GM21515 (cell line): Measurements from ENCODE around the gene PRPF40A.
A peak's percentile ranks its signal among the peaks of the same experiment; 100 is the strongest.

Experiments used
- ATAC-seq: cut with Tn5 transposase; IDR thresholded peaks from one replicate; pipeline ENCODE4 v1.9.1; 2021; ENCODE audit not compliant: unreplicated experiment

The PRPF40A gene

DNA sequence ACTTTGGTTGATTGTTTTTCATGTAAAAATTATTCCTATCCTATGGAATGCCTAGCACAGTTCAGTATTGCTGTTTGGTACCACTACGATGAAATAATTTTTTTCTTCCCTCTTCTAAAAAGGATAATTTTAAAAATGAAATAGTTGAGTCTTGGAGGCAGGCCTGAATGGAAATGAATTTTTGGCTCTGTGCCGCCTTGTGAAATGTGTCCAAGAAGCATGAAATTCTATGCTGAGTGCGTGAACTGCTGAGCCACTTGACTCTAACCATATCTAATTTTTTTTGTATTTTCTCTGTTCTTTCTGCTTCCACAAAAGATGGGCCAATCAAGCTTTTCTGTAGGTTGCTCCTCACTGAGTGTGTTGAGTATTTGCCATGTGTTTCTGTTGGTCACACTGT lies 95.0 kb downstream of the PRPF40A start:
- no peak for ATAC-seq

DNA sequence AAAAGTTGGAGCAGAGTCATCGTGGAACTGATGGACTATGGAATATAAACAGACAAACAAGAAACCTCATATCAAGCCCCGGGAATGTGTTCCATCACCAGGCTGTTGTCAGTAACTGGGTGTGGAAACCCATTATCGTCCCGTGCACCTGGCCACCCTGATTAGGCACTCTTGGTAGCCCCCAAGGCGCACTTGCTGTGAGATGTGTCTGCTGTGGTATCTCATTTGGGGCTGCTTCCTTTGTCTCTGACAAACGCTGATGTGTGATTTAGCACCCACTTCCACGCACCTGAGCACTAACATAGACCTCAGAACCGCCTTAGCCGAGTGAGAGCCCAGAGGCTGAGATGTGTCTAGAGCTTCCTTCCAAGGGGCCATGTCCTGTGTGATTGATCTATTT lies 96.3 kb downstream of the PRPF40A start:
- no peak for ATAC-seq

DNA sequence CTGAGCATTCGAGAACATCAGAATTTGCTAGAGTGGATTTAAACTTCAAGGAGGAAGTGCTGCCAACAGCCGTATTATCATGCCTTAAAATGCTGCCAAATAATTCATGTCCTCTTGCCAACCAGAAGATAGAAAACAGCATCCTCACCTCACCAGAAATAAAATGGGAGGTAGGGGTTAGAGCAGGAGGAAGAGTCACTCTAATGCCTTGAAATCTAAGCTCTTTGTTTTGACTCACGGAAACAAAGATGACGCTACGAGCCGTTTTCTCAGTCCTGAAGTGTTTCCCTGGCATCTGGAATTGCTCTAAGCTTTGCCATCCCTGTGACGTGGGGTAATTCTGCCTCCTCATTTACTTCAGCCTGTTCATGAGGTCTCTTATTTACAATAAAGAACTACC lies 97.1 kb downstream of the PRPF40A start:
- ATAC-seq = no peak

DNA sequence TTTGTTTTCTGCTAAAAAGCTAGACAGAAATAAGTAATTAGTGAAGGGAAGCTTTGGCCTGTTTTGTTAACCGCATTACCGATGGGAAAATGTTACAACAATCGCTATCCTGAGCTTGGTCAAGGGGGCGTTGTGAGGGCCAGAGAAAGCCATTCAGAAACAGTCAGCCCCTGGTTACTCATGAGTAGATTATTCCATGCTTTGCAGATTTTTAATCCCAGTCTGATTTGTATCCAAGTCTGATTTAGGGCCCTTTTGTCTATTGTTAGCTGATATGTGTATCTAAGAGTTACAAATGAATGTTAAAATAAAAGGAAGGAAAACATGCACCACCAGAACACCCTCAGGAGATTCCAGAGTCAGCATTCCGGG lies 99.1 kb downstream of the PRPF40A start:
- ATAC-seq = no peak

DNA sequence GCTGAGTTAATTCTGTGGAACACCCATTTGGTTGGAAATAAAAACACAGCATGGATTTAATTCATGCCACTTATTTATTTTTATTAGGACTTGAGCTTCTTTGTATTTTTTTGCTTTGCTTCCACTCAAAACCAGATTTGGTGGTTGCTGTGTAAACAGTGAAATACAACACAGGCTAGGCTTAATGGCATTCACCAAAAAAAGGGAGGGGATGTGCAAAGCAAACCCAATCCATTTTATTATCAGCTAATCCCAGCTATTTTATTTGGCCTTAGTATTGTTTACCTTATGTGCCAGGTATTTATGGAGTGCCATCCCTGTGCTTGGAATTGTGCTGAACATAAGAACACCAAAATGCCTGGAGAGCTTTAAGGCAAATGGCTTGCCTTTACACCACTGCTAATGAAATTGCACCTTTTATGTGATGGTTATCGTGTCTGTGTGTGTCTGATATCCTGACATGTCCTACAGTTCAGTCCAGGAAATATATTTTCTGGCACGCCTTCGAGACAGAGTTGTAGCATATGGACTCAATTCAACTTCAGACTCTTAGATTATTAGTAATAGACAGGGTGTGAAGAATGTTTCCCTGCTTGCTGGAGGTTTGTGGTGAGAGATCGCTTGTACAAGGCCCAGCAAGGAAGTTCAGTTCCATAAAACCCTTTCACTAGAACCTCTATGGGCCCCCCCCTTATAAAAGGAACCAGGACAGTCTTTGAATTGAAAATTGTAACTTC lies 99.6 kb downstream of the PRPF40A start:
- no peak for ATAC-seq

DNA sequence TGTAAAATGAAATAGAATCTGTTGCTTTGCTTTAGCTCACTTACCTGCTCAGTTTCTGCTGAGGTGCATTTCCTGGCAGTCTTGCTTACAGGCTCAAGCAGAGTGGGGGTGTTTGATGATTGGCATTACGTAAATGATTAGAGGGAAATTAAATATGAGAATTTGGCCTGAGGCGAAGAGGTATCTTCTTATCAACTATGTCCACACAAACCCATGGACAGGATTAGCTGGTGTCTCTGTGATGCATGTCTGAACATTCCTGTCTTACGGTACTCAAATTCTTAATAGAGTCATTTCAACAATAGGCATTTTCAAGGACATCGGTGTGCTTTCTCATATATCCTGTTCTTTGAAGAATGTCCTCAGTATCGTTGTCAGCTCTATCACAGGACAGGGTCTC lies 102.1 kb downstream of the PRPF40A start:
- ATAC-seq = no peak

DNA sequence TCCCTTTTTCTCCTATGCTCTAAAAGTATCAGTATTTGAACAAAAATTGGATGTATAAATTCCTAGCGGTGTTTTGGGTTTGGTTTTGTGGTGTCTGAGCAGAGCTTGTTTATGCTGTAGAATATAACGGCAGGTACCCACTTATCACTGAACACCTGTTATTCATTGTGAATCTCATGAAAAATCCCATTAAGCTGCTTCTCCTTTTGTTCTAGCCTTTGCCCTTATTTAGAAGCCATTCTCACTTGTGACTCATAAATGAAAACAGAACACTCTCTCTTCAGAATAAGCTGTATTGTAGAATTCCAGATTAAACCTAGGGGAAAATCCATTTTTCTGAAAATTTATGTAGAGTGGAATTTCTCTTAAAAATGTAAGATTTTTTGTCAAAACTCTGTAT lies 104.0 kb downstream of the PRPF40A start:
- ATAC-seq = peak; percentile 38

DNA sequence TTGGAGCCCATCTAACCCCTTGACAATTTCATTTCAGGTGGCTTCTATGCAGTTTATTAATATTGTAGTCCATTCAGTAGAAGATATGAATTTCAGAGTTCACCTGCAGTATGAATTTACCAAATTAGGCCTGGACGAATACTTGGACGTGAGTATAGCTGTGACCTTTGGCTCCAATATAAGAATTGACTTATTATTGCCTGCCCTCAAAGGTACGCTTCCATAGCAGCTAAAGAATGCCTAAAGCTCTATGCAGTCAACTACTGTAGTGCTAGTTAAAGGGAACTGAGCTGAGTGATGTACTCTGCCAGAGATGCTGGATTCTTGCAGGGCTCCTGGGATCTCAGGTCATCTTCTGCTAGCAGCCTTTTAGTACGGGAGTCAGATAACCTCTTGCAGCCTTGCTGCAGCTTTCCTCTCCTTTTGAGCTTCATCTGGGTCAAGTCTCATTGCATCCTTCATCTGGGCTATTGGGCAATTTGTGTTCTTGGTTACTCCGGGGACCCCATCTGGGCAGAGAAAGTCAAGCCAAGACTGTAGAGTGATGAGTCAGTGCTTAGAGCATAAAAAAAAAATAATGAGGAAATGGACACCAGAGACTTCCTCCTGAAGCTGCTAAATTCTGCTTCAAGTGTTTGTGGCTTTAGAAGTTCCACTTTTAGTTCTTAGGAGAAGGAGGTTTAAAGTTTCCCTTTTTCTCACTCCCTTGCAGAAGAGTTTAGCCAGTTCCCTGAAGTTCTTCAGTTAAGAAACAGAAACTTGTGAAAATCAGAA lies 105.6 kb downstream of the PRPF40A start:
- peak; percentile 81 for ATAC-seq

DNA sequence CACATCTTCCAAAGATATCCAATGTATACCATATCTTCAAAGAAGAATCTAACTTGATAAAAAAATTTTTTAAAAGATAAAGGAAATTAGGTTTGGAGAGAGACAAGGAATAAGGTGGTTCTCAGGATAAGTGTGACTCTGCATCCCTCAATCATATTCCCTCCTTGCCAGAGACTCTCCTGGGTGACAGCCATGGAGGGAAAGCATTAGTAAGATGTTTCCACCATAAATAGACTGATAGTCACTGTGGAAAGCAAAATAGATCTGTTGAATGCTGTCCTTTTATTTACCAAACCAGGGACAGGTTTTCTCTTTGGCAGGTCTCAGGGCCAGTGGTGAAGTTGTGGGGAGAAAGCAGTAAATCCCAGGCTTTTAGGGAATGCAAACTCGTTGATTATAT lies 107.6 kb downstream of the PRPF40A start:
- no peak for ATAC-seq

DNA sequence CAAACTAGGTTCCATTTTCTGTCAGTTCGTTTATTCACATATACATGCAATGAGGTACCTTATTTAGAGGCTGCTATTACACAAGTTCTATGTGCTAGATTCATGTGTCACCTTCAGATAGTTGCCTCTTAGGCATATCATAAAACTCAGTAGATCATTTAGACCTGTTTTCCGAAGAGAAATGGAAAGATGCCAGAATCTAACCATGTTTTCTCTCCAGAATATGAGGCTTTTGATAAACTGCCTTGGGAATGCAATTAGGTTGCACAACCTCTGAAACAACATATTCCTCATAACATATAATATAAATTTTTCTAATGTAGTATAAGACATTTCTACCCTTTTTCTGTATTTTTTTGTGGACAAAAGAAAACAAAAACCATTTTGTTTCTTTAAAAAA lies 108.1 kb downstream of the PRPF40A start:
- ATAC-seq = no peak

DNA sequence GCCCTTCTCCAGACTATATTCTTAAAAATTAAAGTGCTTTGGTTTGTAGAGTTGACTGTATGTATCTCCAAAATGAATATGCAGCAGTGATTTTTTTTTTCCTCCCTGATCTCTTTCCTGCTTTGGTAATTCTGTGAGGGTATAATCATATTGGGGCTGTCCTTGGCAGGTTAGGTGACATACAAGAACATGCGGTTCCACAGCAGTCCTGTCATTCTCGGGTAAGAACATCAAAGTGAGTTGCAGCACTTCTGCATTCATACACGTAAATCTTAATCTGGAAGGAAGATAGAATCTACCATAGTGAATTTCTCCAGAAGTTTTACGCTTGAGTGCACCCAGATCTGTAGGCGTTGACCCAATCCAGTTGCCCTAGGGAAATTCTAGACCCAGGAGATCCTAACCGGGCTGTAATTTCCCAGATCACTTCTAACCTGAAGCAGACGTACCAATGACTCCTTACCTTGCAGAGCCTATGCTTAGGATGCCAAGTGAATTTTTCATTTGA lies 109.4 kb downstream of the PRPF40A start:
- ATAC-seq = no peak

DNA sequence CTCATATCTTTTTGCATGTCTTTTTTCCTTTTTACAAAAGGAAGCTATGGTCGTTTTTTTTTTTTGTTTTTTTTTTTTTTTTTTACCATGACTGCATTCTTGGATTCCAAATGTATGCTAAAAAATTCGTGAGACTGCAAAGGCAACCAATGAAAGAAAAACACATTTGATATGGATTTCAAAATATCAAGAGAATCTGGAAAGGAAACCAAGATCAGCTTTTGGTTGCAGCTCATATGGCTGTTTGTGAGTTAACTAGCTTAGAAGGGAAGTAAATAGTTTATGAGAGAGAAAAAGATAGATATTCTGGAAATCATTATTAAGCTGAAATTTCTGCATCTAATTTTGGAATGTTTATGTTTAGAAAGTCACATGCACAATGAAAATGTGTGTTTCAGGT lies 110.3 kb downstream of the PRPF40A start:
- no peak for ATAC-seq

DNA sequence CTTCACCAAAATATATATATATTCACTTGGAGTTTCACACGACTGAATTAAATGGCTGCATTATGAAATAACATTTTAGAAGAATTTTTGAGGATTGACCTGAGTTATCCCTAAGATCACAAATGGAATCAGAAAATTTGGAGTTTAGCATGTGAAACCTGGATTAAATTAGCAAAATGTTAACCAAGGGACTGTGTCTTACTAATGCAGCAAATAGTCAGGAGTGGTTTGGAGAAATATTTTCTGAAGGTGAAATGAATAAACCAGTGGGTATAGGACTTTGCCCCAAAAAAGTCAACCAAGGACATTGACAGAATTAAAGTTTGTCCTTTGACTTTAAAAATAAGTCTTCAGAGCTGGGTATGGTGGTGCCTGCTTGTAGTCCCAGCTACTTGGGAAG lies 111.2 kb downstream of the PRPF40A start:
- ATAC-seq = no peak

DNA sequence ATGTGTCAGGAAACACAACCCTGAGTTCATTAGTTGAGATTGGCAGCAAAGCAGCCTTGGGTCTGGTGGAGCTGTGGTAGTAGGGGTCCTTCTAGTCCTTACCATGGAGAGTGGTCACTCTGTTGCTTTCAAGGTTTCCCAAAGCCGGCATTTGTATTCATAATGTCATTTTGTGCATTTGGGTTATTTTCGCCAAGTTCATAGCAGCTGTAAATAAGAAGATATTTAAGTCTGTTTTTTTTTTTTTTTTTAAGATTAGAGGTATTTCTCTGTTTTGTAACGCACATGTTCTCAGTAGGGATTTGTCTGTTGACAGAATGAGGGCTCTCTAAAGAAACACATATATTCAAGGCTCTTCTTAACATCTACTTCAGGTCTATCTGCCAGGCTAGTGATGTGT lies 114.1 kb downstream of the PRPF40A start:
- no peak for ATAC-seq

DNA sequence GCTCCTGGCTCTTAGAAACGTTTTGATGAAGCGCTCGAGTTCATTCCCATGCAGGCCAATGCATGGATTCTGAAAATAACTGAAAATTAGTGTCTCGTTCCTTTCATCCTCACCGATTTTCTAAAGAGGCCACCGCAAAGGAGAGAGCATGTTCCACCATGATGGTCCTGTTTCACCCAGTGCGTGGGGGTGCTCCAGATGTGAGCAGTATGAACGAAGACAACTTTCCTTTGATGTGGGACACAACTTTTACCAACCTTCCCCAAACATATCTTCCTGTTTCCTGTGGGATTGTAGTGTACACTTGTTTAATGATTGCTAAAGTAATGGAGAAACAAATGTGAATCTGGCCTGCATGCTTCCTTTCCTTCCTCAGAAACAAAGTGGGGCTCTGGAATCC lies 114.5 kb downstream of the PRPF40A start:
- ATAC-seq = no peak
